Loucy (cell line): ENCODE results near the gene TMSB10.

ENCODE experiments used
- H2AFZ ChIP-seq: fragments of 200-600 bp; sonication (generic); 2 replicates; pipeline ENCODE4 v1.6.0; 2016; ENCODE audit warnings: antibody characterized with exemption, mild to moderate bottlenecking, low read length, moderate library complexity
- H3F3A ChIP-seq: fragments of 200-600 bp; 2 replicates; pipeline ENCODE4 v1.6.0; 2016; ENCODE audit warnings: antibody characterized with exemption, low read depth, mild to moderate bottlenecking
- H3K27me3 ChIP-seq: fragments of 200-600 bp; sonication (generic); 2 replicates; pipeline ENCODE4 v1.6.1; 2014; ENCODE audit warnings: low read length, mild to moderate bottlenecking; ENCODE audit not compliant: insufficient read depth, poor library complexity, severe bottlenecking
- H3K36me3 ChIP-seq: fragments of 200-600 bp; sonication (generic); 2 replicates; pipeline ENCODE4 v1.6.1; 2016; ENCODE audit warnings: low read length; ENCODE audit not compliant: insufficient read depth
- H3K4me1 ChIP-seq: fragments of 200-600 bp; sonication (generic); 2 replicates; pipeline ENCODE4 v1.5.1; 2014; ENCODE audit warnings: low read length, mild to moderate bottlenecking; ENCODE audit not compliant: insufficient read depth, poor library complexity, severe bottlenecking
- H3K4me2 ChIP-seq: fragments of 200-600 bp; sonication (generic); 2 replicates; pipeline ENCODE4 v1.6.0; 2014; ENCODE audit warnings: antibody characterized with exemption, low read length, low read depth, mild to moderate bottlenecking; ENCODE audit not compliant: poor library complexity, severe bottlenecking
- H3K4me3 ChIP-seq: fragments of 200-600 bp; sonication (generic); 2 replicates; pipeline ENCODE4 v1.5.1; 2014; ENCODE audit warnings: low read length, mild to moderate bottlenecking, mixed read lengths; ENCODE audit not compliant: poor library complexity, severe bottlenecking
- H3K79me2 ChIP-seq: fragments of 200-600 bp; sonication (generic); 2 replicates; pipeline ENCODE4 v1.6.1; 2014; ENCODE audit warnings: low read length; ENCODE audit not compliant: insufficient read depth
- H3K9ac ChIP-seq: fragments of 200-600 bp; sonication (generic); 2 replicates; pipeline ENCODE4 v1.6.0; 2014; ENCODE audit warnings: mild to moderate bottlenecking, low read depth, low read length, moderate library complexity; ENCODE audit not compliant: poor library complexity, severe bottlenecking
- H3K9me2 ChIP-seq: fragments of 200-600 bp; sonication (generic); replicated peaks from 2 replicates; pipeline ENCODE4 v1.6.1; 2016; ENCODE audit warnings: low read depth, low read length, mixed read lengths
- H3K9me3 ChIP-seq: fragments of 200-600 bp; sonication (generic); 2 replicates; pipeline ENCODE4 v1.6.1; 2014; ENCODE audit warnings: mild to moderate bottlenecking, antibody characterized with exemption, low read length, low read depth; ENCODE audit not compliant: insufficient read depth
- H4K20me1 ChIP-seq: fragments of 200-600 bp; sonication (generic); 2 replicates; pipeline ENCODE4 v1.6.0; 2014; ENCODE audit warnings: antibody characterized with exemption, low read length, mild to moderate bottlenecking; ENCODE audit not compliant: insufficient read depth, poor library complexity, severe bottlenecking
- CTCF ChIP-seq: fragments of 200-600 bp; sonication (generic); conservative IDR thresholded peaks from 2 replicates; pipeline ENCODE4 v1.5.1; 2014; ENCODE audit warnings: mild to moderate bottlenecking, antibody characterized with exemption, low read length
- EZH2phosphoT487 ChIP-seq: fragments of 200-600 bp; IDR thresholded peaks from 2 replicates; pipeline ENCODE4 v1.6.1; 2018; ENCODE audit warnings: antibody characterized with exemption, mild to moderate bottlenecking, moderate library complexity, borderline replicate concordance

Gene TMSB10

GRCh38 chr2:84894131-84894586 lies 11.3 kb upstream of the TMSB10 start:
- Histone ChIP-seq H3K4me1 (peaks cover 34% of the 10 kb centered on the region), H3K9me3 (no peaks in the 10 kb centered on the region), H3K9ac (peak overlapping the region; percentile 57), H3K4me2 (peak overlapping the region; percentile 69), H4K20me1 (no peaks in the 10 kb centered on the region), H3F3A (no peaks in the 10 kb centered on the region; the same call in 1 of the 2 replicates), H3K4me3 (peak overlapping the region; percentile 20), H3K27me3 (no peaks in the 10 kb centered on the region), H3K36me3 (no peaks in the 10 kb centered on the region), H3K9me2 (no peaks in the 10 kb centered on the region), H3K79me2 (no peaks in the 10 kb centered on the region), H2AFZ (peak overlapping the region; percentile 78)
- TF ChIP-seq EZH2phosphoT487 (no peak), CTCF (no peak)

- Histone ChIP-seq H3F3A (no peaks in the 10 kb centered on the region; the same call in 1 of the 2 replicates), H3K4me1 (peaks cover 29% of the 10 kb centered on the region), H3K9me2 (no peaks in the 10 kb centered on the region), H3K9me3 (no peaks in the 10 kb centered on the region), H3K4me2 (peak overlapping the region; percentile 69), H3K4me3 (peak overlapping the region; percentile 20), H2AFZ (peak overlapping the region; percentile 78), H3K9ac (peak overlapping the region; percentile 57), H3K27me3 (no peaks in the 10 kb centered on the region), H3K79me2 (no peaks in the 10 kb centered on the region), H4K20me1 (no peaks in the 10 kb centered on the region), H3K36me3 (no peaks in the 10 kb centered on the region)
- no peak for TF ChIP-seq CTCF
- no peak for TF ChIP-seq EZH2phosphoT487
Observed at GRCh38 chr2:84894758-84895520, 10.5 kb upstream of the TMSB10 start.

- no peak for TF ChIP-seq CTCF
- TF ChIP-seq EZH2phosphoT487: no peak
- peaks cover 31% of the 10 kb centered on the region for H3K4me1 ChIP-seq
- no peak overlapping the region for H3K4me2 ChIP-seq
- no peaks in the 10 kb centered on the region for H3K27me3 ChIP-seq
- H3F3A ChIP-seq: no peaks in the 10 kb centered on the region; the same call in 1 of the 2 replicates
- H3K4me3 ChIP-seq: no peak overlapping the region
- no peaks in the 10 kb centered on the region for H3K79me2 ChIP-seq
- no peak overlapping the region for H3K9ac ChIP-seq
- H3K36me3 ChIP-seq: no peaks in the 10 kb centered on the region
- no peak overlapping the region for H2AFZ ChIP-seq
- H3K9me2 ChIP-seq: no peaks in the 10 kb centered on the region
- H4K20me1 ChIP-seq: no peaks in the 10 kb centered on the region
- H3K9me3 ChIP-seq: no peaks in the 10 kb centered on the region
Observed at GRCh38 chr2:84896567-84896966, 8.9 kb upstream of the TMSB10 start.
